GM21360 (cell line): ENCODE data around the gene FASLG.

Experiments
- ATAC-seq: cut with Tn5 transposase; IDR thresholded peaks from one replicate; pipeline ENCODE4 v1.9.1; 2021; ENCODE audit warnings: mild to moderate bottlenecking, moderate library complexity; ENCODE audit not compliant: unreplicated experiment

FASLG gene

DNA sequence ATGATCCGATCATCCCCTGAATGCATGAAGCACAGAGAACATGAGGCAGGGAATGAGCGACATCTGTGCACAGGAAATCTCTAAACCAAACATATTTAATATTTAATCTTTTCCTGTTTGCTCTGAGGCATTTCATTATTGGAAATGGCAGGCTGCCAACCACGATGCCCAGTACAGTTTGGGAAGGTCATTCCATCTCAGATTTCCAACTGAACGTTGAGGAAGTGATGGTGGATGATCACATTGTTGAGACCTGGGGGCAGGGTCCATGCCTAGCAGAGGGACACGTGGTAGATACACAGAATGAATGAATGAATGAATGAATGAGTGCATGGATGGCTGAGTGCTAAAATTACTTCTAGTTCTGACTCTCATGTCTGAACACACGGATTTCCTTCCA lies 15.9 kb upstream of the FASLG start:
- no peak for ATAC-seq

DNA sequence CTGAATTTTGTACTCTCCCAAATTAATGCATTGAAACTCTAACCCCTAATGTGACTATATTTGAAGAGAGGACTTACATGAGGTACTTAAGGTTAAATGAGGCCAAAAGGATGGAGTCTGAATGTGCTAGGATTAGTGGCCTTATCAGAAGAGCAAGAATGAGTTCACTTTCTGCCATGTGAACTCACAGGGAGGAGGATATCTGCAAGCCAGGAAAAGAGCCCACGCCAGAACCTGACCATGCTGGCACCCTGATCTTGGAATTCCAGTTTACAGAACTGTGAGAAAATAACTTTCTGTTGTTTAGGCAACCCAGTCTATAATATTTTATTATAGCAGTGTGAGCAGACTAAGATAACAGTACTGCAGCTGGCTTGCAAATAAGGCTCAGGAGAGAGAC lies 12.2 kb upstream of the FASLG start:
- ATAC-seq: no peak

DNA sequence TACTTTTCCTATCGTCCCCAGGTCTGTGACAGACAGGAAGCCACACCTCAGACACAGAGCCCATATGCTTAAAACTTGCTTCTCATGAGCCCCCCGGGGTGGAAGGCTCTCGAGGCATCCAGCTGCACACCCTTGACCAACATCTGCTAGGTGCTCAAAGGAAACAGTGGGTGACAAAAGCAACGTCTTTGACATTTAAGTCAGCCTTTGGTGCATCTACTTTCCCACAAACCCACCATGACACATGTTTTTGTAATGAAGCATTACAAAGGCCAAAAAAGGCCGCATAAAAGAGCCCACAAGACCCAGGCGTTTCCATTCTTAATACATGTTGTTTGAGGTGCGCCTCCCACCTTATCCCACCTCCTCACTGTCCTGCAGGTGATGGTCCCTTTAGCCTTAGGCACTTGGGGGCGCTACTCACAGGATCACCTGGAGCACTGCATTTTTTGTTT lies 11.8 kb upstream of the FASLG start:
- ATAC-seq: no peak

DNA sequence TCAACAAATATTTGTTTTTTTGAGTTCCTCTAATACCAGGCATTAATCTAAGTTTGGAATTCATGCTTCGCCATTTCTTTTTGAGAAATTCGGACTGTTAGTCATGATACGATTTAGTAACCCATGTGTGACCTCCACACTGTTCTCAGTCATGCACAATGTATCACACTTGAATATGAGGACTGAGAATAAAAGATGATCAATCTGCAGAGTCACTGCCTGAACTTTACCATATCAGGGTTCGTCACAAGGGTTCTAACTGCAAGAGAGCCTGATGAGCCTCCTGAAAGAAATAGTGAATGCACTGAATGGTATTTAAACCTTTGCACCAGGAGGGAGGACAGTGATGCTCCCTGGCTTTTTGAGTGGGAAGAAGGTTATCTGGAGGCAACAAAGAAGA lies 10.9 kb upstream of the FASLG start:
- ATAC-seq: no peak

DNA sequence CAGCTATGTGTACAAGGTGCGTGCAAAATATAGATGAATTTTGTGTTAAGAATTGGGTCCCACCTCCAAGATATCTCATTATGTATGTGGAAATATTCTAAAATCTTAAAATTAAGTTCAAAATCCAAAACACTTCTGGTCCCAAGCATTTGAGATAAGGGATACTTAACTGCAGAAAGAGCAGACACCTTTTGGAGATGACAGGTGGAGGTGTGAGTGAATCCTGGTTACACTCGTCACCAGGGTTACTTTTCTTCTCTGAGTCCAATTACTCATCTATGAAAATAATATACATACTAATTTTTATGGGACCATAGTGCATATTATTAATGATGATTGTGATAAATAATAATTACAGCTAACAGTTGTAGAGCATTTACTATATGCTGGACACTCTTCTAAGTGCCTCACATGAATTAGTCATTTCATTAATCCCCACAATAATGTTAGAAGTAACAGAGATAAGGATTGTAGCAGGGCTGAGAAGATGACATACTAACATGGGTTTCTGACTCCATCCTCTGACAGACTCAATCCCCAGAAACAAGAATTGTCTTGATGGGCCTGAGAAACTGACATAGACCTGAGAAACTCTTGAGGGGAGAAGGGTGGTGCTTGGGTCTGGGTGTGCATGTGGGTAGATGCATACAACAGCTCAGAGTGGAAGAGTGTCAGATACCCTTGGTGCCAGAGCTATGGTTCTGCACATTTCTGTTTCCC lies 8.3 kb upstream of the FASLG start:
- ATAC-seq: no peak

DNA sequence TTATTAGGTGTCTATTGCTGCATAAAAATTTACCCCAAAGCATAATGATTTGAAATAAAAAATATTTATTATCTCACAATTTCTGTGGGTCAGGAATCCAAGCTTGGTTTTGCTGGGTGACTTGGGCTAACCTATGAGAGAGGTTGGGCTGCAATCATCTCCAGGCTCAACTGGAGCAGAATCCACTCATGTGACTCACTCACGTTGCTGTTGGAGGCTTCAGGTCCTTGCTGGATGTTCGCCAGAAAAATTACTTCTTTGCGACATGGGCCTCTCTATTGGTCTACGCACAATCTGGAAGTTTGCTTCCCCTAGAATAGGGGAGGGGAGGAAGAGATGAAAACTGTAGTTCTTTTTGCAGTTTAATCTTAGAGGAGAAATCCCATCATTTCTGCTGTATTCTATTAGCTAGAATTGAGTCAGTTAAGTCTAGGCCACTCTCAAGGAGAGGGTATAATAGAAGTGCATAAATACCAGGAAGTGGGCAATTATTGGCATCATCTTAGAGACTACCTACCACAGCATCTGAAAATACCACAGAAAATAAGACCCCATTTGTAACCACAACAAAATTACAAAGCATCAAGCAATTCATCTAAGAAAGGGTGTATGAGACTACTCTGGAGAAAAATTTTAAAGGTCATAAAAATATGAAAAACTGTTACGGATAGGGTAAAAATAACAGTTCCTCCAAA lies 5.7 kb upstream of the FASLG start:
- ATAC-seq: no peak

DNA sequence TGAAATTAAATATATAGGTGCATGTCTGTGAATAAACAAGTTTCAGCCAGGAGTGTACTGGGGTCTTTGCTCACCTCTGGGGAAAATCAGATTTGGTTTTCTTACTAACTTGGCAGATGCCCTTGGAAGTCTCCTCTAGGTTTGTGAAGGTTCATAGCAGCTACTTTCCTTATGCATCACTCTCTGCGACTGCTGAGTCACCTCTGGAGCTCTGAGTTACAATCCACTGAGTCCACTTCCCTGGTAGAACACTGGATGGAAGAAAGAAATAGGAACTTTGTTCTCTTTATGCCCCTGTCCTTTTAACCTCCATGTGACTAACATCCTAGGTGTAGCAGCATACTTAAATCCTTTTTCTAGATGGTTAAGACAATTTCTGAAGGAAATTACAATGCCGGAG lies 4.4 kb upstream of the FASLG start:
- ATAC-seq: peak; percentile 48

DNA sequence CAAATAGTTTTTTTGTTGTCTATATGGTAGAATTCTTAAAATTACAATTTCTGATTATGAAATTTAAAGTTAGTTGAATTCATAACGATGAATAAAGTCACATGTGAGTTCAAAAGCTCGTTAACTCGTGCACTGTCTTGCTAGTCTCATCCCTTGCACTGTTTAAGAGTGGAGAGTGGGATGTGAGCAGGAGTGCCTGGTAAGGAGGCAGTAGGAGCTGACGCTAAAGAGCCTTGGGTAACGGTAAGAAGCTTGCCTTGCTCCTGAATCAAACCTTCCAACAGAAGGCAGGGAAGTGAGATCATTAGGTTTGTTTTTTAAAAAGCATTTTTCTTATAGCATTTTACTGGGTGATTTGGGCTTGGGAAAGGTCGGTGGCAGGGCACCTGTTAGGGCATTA lies 2.3 kb upstream of the FASLG start:
- ATAC-seq: no peak

DNA sequence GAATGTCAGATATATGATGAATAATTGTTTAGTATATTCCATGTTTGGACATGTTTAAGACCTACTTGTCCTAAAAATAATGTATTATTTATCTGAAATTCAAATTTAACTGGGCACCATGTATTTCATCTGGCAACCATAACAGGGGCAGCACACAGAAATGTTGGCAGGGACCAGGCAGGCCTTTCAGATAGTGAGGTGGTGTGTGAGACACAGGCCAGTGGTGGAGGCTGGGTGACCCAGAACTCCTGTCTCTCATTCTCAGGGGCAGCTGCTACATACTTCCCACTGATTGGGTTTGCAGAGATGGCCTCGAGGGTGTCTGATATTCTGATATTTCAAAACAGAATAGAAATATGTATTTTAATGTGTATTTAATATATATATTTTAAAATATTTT lies 1.3 kb upstream of the FASLG start:
- ATAC-seq: no peak

DNA sequence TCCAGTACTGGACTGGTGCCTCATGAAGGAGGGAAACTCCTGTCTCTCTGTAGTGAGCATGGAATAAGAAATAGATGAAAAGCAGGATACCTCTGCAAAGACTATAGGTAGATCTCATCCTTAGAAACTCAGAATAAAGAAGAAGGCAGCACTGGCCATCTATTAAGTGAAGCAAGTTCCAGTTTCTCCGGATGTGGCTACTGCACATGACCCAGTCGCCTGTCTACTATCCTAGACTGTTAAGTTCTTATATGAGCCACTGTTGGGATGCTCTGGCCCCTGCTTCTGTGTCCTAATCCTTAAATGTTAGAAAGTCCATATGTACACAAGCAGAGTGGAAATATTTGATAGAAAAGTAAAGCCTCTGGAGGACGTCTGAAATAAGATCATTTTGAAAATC lies 2.2 kb downstream of the FASLG start:
- no peak for ATAC-seq

DNA sequence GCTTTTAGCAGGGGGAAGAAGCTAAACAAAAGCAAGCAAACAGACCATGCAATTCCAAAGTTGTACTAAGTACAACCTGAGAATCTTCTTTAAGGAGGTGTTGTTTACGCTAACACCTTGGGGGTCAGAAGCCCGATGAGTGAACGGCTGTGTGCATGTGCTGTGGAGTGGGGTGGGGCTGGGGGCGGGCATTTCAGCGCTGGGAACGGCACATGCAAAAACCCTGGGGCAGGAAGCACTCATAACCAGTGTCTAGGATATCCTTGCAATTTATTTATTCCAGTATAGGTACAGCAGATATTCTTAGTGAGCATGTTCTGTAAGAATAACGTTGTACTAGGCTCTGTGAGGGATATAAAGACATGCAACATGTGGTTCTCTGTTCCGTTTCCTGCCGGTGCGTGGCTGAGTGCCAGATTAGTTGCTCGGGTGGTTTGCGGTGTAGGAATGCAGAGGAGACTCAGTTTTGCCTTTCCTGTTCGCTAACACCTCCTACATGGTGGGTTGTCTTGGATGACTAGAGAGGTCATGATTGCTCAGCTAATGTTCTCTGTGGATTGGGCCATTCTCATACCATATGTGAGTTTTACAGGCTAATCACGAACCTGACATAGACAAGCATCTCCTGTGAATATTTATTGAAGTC lies 3.7 kb downstream of the FASLG start:
- peak; percentile 73 for ATAC-seq

DNA sequence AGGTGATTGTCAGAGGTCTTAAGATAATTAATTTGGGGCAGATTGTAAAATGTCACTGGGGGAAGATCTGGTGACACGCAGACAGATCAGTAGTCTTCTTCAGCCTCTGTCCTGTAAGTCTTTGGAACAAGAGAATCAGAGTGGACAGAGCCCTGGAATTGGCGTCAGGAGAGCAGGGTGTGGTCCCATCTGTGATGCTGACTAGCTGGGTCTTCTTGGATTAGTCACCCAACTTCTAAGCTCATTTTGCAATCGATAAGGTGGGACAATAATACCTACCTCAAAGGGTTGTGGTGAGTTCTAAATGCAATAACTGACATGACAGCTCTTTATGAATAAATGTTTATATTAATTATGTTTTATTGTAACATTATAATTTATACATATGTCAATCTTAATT lies 4.8 kb downstream of the FASLG start:
- ATAC-seq: no peak

DNA sequence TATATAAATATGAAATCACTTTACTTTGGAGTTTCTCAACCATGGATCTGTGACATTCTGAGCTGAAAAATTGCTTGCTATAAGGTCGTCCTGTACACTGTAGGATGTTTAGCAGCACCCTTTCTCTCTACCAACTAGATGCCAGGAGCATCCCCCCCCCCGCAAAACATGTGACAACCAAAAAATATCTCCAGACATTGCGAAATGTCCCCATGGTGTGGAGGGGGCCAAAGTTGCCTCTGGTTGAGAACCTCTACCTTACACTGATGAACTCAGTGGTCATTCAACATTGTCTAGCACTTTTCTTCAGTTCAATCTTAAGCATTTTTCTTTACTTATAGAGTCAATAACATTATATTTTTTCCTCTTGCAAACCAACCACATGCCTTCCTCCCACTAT lies 9.2 kb downstream of the FASLG start:
- ATAC-seq: no peak

DNA sequence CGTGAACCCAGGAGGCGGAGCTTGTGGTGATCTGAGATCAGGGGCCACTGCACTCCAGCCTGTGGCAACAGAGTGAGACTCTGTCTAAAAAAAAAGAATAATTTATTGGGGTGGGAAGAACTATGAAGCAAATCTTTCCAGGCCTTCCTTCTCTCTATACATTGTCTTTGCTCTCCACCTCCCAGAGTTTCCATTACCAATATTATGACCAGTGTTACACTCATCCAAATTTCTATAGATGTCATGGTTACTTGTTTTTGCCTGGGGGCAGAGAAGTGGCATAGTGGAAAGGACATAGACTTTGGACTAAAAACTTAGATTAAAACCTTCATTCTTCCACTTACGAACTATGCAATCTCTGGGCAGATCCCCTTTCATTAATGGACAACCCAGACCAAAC lies 10.1 kb downstream of the FASLG start:
- ATAC-seq: no peak

DNA sequence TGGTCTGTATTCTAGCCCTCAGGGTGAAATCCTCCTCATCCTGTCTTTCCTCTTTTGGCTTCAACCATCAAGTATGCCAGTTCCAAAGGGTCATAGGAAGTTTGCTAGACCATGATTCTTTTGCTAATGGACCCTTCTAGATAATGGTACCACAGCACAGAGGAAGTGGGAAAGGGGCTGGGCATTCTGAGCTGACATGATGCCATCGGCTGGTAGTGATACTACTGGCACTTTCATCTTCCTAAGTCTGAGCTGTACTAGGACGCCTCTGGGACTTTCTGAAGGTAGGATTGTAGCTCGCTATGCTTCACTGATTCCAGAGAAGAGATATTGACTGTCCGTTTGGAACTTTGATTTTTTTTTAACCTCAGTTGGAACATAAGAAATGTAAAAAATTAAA lies 11.4 kb downstream of the FASLG start:
- ATAC-seq: no peak

DNA sequence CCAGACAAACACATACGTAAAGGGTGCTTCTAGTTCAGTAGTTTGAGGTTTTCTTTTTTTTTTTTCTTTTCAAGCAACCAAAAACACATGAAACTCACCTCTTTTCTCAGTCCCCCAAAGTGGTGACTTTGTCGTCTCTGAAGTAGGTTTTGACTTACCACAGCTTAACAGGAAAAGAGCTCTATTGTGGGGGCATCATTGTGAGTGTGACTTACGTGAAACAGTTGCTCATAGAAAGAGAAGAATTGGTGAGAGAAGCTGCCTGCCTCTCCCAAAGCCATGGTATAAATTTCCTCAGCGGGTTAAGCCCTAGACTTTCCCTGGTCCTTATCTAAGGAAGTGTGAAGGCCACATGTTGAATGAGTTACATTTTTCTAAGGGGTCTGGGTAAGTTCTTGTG lies 11.9 kb downstream of the FASLG start:
- ATAC-seq: no peak

DNA sequence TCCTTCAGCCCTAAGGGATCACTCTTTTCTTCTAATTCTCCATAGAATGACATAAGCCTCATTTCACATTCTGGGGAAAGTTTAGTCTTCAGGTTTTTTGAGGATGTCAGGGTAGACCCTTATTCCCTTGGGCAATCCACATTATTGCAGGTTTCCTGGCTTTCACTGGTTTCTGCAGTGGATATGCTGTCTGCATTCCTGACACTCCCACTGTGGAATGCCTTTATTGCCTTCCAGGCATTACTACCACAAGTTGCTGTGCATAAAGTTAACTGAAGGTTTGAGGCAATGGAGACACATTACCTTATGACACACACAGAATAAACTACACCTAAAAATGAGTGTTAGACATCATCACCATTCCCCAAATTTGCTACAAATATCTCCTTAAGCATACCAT lies 12.7 kb downstream of the FASLG start:
- no peak for ATAC-seq

DNA sequence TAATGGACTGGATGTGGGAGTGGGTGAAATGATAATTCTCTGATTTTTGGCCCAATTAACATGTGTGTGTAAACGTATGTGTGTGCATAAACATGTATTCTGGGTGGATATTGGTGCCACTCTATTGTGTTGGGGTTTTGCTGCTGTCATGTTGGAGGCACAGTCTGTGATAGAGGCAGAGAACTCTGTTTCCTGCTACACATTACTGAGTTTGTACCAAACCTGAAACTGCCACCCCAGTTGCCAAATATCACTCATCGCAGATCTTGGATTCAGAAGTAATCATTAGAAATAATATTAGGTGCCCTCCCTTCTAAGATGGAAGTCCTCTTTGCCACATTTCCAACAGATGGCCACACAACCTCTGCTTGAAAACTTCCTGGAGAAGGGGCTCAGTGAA lies 13.8 kb downstream of the FASLG start:
- no peak for ATAC-seq

DNA sequence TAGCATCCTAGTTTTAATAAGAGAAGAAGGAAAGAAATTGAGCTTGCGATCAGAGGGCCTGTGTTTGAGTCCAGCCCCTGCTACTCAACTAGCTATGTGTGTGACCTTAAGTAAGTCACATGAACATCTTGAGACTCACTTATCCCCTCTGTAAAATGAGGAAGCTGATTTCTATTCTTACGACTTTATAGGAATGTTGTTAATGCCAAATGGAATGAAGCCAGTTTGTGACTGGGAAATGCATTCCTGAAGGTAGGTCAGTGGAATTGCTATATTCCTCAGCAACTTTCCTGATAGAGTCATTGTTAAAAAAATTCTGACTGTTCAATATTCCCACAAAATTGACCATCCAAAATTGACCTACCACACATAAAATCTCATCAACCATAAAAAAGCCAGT lies 14.9 kb downstream of the FASLG start:
- no peak for ATAC-seq

DNA sequence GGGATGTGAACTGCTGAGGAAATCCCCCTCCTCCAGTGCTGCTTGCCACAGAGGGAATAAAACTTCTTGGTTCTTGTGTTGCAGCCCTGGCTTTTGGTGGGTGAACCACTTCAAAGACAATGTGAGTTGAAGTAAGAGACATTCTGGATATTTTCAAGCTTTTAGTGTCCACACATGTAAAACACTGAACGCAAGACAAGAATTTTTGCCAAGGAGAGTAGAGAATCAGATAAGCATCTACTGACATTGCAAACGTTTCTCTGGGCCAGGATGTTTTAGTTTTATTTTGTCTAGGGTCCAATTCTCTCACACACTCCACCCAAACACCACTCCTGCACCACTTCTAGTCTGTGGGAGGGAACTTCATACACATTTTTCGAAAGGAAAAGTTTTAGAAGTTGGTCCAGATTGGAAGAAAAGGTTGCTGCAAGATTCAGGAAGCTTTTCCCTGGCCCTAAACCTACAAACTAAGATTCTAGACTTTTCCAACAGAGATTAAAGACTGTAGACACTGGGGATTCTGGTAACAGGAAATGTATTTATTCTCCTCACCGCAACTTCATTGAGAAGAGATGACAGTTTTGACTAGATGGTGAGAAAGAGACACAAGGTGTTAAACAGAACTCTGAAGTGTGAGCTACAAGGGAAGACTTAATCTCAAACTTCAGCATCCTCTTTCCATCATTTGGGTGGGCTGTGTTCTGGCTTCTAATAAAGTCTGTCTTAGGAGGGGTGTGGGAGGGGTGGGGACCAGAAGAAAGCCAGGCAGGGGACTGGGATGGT lies 16.1 kb downstream of the FASLG start:
- no peak for ATAC-seq

DNA sequence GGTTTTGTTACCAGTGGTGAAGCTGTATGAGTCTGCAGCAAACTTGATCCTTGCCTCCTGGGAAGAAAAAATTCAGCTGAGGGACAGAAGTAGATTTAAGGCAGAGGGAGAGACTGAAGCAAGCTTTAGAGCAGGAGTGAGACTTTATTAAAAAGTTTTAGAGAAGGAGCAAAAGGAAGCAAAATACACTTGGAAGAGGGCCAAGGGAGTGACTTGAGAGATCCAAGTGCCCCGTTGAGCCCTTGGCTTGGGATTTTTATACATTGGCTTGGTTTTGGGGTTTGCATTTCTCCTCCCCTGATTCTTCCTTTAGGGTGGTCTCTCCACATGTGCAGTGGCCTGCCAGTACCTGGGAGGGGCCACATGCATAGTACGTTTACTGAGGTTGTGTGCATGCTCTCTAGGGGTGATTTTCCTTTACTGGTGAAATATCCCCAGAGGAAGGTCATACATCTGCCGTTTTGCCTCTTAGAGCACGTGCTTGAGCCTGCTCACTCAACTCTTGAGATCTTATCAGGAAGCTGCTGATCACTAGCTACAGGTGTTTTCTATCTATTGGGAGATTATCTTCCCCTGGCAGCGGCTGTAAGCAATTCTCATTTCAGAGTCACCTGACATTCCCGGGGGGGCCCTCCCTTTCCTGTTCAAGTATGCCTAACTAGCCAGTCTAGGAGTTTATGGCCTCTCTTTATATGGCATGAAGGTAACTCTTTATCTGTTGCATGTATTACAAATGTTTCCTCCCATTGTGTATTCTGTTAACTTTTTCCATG lies 20.3 kb downstream of the FASLG start:
- ATAC-seq: no peak
